Sigmoid colon (tissue), 3 donors: ENCODE results near the gene ALDH1A1.

Experiments used
- POLR2A ChIP-seq, 2 donors: fragments of 450-650 bp; IDR thresholded peaks; one replicate each; pipeline ENCODE4 v1.6.1; 2016; ENCODE audit warnings: antibody characterized with exemption in 2 of 2, mild to moderate bottlenecking in 2 of 2, moderate library complexity in 2 of 2
- TF ChIP-seq, protein P1 (sequence below), 4 experiments: fragments of 450-650 bp in 3 of 4; fragments of 200-600 bp in 1 of 4; IDR thresholded peaks; one replicate each; pipeline ENCODE4 v1.5.1; 2016 to 2019; ENCODE audit warnings: antibody characterized with exemption in 4 of 4, mild to moderate bottlenecking in 3 of 4, moderate library complexity in 2 of 4

DNA sequence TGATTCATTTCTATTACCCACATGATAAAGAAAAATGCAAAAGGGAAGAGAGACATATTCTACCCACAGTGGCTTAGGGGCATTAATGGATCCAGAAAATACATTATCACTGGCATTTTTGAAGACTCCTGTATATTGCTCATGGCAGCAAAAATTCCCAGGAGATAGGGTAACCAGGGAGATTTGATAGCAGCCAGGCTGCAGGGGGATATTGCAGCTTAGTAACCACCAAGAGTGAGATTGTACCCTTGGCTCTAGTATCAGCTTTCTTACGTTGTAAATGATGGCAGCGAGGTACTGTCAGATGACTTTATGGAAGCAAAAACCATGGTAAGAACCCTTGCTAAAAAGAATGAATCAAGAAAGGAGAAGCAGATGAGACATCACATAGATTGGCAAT is 19.8 kb upstream of the ALDH1A1 start:
- no peak for TF ChIP-seq POLR2A (IDR thresholded peaks at IDR 0.05)
- TF ChIP-seq, protein P1, sequence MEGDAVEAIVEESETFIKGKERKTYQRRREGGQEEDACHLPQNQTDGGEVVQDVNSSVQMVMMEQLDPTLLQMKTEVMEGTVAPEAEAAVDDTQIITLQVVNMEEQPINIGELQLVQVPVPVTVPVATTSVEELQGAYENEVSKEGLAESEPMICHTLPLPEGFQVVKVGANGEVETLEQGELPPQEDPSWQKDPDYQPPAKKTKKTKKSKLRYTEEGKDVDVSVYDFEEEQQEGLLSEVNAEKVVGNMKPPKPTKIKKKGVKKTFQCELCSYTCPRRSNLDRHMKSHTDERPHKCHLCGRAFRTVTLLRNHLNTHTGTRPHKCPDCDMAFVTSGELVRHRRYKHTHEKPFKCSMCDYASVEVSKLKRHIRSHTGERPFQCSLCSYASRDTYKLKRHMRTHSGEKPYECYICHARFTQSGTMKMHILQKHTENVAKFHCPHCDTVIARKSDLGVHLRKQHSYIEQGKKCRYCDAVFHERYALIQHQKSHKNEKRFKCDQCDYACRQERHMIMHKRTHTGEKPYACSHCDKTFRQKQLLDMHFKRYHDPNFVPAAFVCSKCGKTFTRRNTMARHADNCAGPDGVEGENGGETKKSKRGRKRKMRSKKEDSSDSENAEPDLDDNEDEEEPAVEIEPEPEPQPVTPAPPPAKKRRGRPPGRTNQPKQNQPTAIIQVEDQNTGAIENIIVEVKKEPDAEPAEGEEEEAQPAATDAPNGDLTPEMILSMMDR (IDR thresholded peaks at IDR 0.05), result no peak
